ENCODE data around the gene PRKCE. TPM values are rescaled to one million over a fixed set of nuclear protein-coding genes. Genes with fewer than 3 reads are reported as not detected.

The PRKCE gene
- total RNA-seq, 1 donor from 2014 or later, result 20.3 TPM

GRCh38 chr2:46163804-46164528, 512.5 kb downstream of the PRKCE start:
- intact Hi-C loops (cut with DNase I), result loop anchor here (1.0 kb wide), 1 partner anchor 36 kb away; no protein-coding TSS in a partner anchor

GRCh38 chr2:46164529-46165301, 513.2 kb downstream of the PRKCE start:
- DNase-seq (ENCODE audit: low spot score), result no peak
- intact Hi-C loops (cut with DNase I), result loop anchor here (1.0 kb wide), 1 partner anchor 36 kb away; no protein-coding TSS in a partner anchor

More at GRCh38 chr2:46163804-46164528, 512.5 kb downstream of the PRKCE start:
- no peak for DNase-seq (ENCODE audit: low spot score)

- intact Hi-C loops (cut with DNase I), result no loop called here
Observed at GRCh38 chr2:46165916-46166315, 514.4 kb downstream of the PRKCE start.

DNA sequence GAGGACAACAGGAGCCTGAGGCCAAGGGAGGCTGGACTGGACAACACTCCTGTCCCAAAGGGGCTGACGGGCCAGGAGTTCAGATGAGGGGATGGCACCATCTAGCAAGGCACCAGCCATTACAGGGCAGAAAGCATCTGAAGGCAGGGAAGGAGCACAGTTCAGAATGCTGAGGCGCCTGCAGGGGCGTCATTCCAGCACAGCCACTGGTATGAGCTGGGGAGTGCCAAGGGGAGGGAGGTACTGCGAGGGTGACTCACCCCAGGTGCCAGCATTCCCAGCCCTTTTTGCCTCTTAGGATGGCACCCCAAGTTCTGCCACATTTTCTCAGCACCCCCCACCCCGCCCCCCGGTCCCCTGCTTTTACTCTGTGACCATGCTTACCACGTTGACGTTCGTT, 515.9 kb downstream of the PRKCE start:
- intact Hi-C loops (cut with DNase I), result no loop called here
- DNase-seq (ENCODE audit: low spot score), result no peak

More at GRCh38 chr2:46165916-46166315, 514.4 kb downstream of the PRKCE start:
- no peak for DNase-seq (ENCODE audit: low spot score)

DNA sequence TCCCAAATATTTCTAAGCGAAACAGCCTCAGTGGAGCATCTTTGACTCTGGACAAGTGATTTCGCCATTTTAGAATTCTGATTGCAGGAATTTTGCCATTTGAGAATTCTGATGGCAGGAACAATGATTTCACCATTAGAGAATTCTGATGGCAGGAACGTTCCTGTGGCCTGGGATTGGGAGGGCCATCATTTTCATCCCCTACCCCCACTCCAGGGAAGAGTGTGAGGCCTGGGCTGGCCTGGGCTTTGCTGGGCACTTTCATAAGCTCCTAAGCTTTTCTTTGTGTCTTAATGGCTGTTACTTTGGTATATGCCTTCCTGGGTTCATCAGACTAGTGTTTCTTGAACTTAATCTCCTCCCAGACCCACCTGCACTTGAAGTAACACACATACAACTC, 516.4 kb downstream of the PRKCE start:
- DNase-seq (ENCODE audit: low spot score), result no peak
- intact Hi-C loops (cut with DNase I), result no loop called here

DNA sequence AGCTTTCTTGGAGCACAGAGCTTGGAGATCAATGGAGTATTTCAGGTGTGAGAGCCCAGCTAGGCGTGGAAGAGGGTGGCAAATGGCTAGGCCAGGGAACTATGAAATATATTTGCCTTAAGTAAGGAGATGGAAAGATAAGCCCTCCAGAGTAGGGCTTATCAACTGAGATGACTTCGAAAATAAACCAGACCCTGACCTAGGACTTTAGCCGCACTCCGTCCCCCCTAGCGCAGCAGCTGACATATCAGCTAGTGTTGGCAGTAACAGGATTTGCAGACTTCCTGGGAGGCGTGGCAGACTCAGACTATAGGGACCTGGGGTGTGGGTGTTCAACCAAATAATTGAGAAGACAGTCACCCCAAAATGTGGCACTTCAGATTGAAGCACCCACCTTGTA, 518.0 kb downstream of the PRKCE start:
- intact Hi-C loops (cut with DNase I), result no loop called here

DNA sequence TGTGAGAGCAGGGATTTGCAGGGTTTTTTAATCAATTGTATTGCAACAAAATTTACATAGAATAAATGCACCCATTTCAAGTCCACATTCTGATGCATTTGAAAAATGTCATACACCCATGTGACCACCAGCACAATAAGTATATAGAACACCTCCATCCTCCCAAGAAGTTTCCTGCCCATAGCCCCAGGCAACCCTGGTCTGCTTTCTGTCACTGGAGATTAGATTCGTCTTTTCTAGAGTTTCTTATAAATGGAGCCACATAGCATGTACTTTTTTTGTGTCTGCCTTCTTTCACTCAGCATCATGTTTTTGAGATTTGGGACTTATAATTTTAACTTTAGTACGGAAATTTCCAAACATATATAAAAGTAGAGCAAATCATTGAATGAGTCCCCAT, 518.6 kb downstream of the PRKCE start:
- intact Hi-C loops (cut with DNase I), result no loop called here
- no peak for DNase-seq (ENCODE audit: low spot score)

More for the DNA sequence above, 518.0 kb downstream of the PRKCE start:
- no peak for DNase-seq (ENCODE audit: low spot score)

- intact Hi-C loops (cut with DNase I), result no loop called here
- DNase-seq (ENCODE audit: low spot score), result no peak
Observed at GRCh38 chr2:46170611-46171350, 519.3 kb downstream of the PRKCE start.

DNA sequence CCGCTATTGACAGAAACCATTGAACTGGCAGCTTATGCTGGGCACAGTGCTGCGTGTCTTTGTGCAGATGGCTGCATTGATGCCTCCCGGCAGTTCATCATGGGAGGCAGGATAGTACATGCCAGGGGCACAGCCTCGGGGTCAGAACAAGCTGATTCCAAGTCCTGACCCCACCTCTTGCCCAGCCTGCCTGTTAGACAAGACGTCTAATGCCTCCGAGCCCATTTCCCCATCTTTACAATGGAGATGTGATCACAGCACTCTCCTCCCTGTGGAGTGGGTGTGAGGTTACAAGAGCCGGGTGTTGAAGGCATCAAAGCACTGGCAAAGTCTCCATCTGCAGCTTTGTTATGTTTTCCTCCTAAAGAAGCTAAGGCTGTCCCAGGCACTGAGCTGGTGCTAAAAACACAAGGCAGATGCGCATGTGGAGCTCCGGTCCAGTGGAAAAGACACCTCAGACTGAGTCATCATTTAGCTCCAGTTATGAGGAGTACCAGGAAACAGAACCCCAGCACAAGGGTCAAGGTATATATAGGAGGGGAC, 520.0 kb downstream of the PRKCE start:
- intact Hi-C loops (cut with DNase I), result no loop called here
- DNase-seq (ENCODE audit: low spot score), result no peak

DNA sequence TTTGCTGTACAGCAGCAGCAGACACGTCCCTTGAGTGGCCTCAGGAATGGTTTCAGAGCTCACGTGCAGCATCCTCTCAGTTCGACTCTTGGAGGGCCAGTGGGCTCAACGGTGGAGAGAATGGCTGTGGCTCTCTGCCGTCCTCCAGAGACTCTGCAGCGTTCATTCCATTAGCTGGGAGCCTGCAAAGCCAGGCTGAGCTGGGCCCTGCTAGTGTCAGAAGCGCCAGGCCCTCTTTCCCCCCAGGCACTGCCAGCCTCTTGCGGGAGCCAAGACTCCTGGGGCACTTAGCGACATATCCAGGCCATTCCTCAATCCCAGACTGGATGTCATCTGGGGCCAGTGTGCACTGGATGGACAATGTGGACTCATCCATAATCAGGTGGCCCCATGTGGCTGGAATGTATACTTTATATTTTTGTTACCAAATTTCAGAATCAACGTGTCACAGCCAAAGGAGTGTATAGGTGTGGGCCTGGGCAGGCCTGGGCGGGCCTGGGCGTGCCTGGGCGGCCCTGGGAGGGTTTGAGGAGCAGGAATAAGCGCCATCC, 520.6 kb downstream of the PRKCE start:
- no peak for DNase-seq (ENCODE audit: low spot score)
- intact Hi-C loops (cut with DNase I), result no loop called here

GRCh38 chr2:46173030-46173429, 521.6 kb downstream of the PRKCE start:
- intact Hi-C loops (cut with DNase I), result no loop called here

GRCh38 chr2:46173636-46174250, 522.3 kb downstream of the PRKCE start:
- DNase-seq (ENCODE audit: low spot score), result no peak
- intact Hi-C loops (cut with DNase I), result no loop called here

More at GRCh38 chr2:46173030-46173429, 521.6 kb downstream of the PRKCE start:
- DNase-seq (ENCODE audit: low spot score), result no peak

GRCh38 chr2:46174345-46175170, 523.1 kb downstream of the PRKCE start:
- intact Hi-C loops (cut with DNase I), result no loop called here

GRCh38 chr2:46175419-46175818, 523.9 kb downstream of the PRKCE start:
- DNase-seq (ENCODE audit: low spot score), result no peak
- intact Hi-C loops (cut with DNase I), result no loop called here

More at GRCh38 chr2:46174345-46175170, 523.1 kb downstream of the PRKCE start:
- no peak for DNase-seq (ENCODE audit: low spot score)

- intact Hi-C loops (cut with DNase I), result no loop called here
- no peak for DNase-seq (ENCODE audit: low spot score)
Observed at GRCh38 chr2:46177461-46178089, 526.1 kb downstream of the PRKCE start.

DNA sequence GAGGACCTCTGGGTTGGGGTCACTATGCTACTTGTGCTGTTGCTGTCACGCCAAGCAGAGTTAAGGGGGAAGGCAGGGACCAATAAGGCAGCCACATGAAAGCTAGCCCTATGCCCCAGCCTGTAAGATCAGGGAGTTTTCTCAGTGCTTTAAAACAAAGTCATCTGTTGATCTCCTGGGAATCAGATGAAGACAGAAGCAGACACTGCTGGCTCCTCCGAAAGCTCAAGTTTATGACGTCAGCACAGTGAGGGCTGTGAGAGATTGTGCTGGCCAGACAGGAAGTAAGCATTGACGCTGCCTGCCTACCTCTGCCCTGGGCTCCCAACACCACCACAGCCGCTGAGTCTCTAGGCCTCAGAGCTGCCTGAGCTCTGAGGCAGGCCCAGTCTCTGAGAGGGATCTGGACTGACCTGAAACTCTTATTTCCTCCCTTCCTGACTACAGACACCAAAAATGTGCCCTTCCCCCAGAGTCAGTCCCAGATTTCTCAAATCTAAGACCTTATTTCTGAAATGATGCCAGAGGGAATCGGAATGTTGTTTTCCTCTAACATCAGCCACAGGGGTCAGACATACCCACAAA, 527.7 kb downstream of the PRKCE start:
- no peak for DNase-seq (ENCODE audit: low spot score)
- intact Hi-C loops (cut with DNase I), result no loop called here

DNA sequence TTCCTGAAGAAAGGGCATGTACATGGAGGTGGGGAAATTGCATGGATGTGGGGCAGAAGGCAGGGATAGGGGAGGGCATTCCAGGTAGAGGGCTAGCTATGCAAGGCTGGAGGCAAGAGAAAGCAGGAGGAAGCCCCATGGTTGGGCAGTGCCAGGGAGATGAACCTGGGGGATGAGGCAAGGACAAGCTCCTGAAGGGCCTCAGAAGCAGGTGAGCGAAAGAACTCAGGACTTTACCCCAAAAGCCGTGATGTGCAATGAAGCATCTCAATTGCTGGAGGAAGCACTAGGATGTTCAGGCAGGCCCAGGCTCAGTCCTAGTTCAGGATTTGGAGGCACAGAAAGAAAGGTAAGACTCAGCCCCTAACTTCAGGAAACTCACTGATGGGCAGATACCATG, 528.7 kb downstream of the PRKCE start:
- DNase-seq (ENCODE audit: low spot score), result peak; percentile 33
- intact Hi-C loops (cut with DNase I), result loop anchor here (5.0 to 10.0 kb wide), 2 partner anchors 85 to 92 kb away; no protein-coding TSS in a partner anchor
